SK-N-MC (cell line): ENCODE measurements around the gene XRCC1.

Experiments used
- EZH2 ChIP-seq: fragments of 200-600 bp; sonication (generic); IDR thresholded peaks from one replicate; pipeline ENCODE4 v1.6.1; 2017; ENCODE audit warnings: antibody characterized with exemption
- POLR2AphosphoS5 ChIP-seq: IDR thresholded peaks from 2 replicates; pipeline ENCODE4 v1.6.1; 2012; ENCODE audit warnings: mild to moderate bottlenecking, low read depth, low read length, borderline replicate concordance

DNA sequence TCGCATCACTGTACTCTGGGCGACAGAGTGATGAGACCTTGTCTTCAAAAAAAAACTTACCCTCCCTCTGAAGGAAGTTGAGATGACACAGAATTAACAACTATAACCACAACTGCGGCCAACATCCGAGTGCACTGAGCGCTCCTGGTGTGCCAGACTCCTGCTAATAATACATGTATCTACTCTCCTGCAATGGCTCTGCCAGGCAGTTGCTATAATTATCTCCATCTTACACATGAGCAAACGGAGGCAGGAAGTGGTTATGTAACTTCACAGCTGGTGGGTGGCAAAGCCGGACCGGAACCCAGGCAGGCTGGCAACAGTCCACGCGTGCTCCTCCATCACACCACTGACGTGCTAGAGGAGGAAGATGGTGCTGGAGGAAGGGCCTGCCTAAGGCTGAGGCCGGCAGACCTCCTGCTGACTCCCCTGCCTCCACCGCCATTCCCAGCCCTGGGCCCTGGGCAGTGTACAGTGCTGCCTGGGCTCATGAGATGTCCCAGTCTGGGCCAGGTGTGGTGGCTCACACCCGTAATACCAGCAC is 12.6 kb downstream of the XRCC1 start:
- TF ChIP-seq POLR2AphosphoS5 (peak; percentile 16; the same call in 1 of the 2 replicates), EZH2 (no peak)
